ENCODE data around the gene ZNF319.

ZNF319 gene

GRCh38 chr16:57960310-57960709, 40.2 kb downstream of the ZNF319 start:
- no peak for TF ChIP-seq CTCF (IDR thresholded peaks at IDR 0.05; ENCODE audit: insufficient read depth, low read depth, low read length, missing control alignments)
- H3K4me3 ChIP-seq (ENCODE audit: low read depth, low read length), result no peak overlapping the region

GRCh38 chr16:57959804-57960203, 40.7 kb downstream of the ZNF319 start:
- DNase-seq (ENCODE audit: low read depth), result no peak
- H3K4me3 ChIP-seq (ENCODE audit: low read depth, low read length), result no peak overlapping the region
- no peak for TF ChIP-seq CTCF (IDR thresholded peaks at IDR 0.05; ENCODE audit: insufficient read depth, low read depth, low read length, missing control alignments)

More at GRCh38 chr16:57960310-57960709, 40.2 kb downstream of the ZNF319 start:
- no peak for DNase-seq (ENCODE audit: low read depth)

- H3K4me3 ChIP-seq (ENCODE audit: low read depth, low read length), result no peak overlapping the region
- TF ChIP-seq CTCF (IDR thresholded peaks at IDR 0.05; ENCODE audit: insufficient read depth, low read depth, low read length, missing control alignments), result no peak
- no peak for DNase-seq (ENCODE audit: low read depth)
Measured at GRCh38 chr16:57959121-57959520, 41.4 kb downstream of the ZNF319 start.

- no peak for DNase-seq (ENCODE audit: low read depth)
- no peak for TF ChIP-seq CTCF (IDR thresholded peaks at IDR 0.05; ENCODE audit: insufficient read depth, low read depth, low read length, missing control alignments)
- no peak overlapping the region for H3K4me3 ChIP-seq (ENCODE audit: low read depth, low read length)
Measured at GRCh38 chr16:57958544-57958943, 41.9 kb downstream of the ZNF319 start.

GRCh38 chr16:57957673-57958392, 42.6 kb downstream of the ZNF319 start:
- no peak for DNase-seq (ENCODE audit: low read depth)
- H3K4me3 ChIP-seq (ENCODE audit: low read depth, low read length), result no peak overlapping the region
- no peak for TF ChIP-seq CTCF (IDR thresholded peaks at IDR 0.05; ENCODE audit: insufficient read depth, low read depth, low read length, missing control alignments)

- H3K4me3 ChIP-seq (ENCODE audit: low read depth, low read length), result no peak overlapping the region
- DNase-seq (ENCODE audit: low read depth), result no peak
- TF ChIP-seq CTCF (IDR thresholded peaks at IDR 0.05; ENCODE audit: insufficient read depth, low read depth, low read length, missing control alignments), result no peak
Measured at GRCh38 chr16:57956924-57957672, 43.4 kb downstream of the ZNF319 start.
